Retina (tissue), 1 donor: ENCODE measurements around the gene SRRD.
"Not testable (repeated sequence)": the region's sequence is repeated elsewhere in the genome, so short reads cannot be mapped to it uniquely, and the experiment has no call there.

Experiments used
- DNase-seq: peaks from one replicate; pipeline ENCODE4 v3.0.0-alpha.2; 2016

SRRD gene

DNA sequence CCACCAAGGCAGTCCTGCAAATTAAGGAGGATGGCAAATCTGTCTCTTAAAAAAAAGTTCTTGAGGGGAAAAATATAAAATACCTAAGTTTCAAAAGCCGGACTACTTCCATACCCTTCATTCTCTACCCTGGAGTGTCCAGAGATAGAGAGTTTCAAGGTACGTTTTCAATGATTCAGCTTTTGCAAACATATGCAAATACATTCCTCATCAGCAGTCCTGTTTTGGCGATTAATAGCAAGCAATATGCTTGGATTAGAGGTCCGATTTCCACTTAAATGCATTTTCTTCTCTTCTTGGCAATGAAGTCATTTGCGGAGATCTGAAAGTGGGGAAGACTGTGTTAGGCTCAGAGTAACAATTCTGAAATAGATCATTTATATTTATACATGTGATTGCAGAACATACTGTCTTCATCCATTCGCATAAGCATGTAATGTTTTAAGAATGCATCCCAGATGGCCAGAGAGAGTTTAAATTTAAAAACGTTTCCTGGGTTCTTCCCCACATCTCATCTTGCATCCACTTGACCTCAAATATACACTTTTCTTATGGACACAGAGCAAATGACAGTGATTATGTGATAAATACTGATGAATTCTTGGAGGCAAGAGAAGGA is 42.4 kb downstream of the SRRD start:
- no peak for DNase-seq

DNA sequence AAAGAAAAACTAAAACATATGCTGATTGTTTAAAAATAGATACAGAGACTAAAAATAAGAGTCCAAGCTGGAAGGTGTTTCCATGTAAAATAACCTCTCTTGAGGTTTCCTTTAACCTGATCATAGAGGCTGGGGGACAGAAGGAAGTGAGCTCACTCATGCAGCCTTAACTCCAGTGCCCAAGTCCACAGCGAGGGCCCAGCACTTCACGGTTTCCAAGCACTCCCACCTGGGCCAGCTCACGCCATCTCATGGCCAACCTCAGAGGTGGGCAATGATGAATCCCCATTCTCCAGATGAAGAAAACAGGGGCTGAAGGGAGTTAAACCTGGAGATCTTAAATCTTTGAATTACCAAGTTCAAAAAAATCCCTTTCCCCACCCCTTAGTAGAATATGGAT is 43.5 kb downstream of the SRRD start:
- no peak for DNase-seq

DNA sequence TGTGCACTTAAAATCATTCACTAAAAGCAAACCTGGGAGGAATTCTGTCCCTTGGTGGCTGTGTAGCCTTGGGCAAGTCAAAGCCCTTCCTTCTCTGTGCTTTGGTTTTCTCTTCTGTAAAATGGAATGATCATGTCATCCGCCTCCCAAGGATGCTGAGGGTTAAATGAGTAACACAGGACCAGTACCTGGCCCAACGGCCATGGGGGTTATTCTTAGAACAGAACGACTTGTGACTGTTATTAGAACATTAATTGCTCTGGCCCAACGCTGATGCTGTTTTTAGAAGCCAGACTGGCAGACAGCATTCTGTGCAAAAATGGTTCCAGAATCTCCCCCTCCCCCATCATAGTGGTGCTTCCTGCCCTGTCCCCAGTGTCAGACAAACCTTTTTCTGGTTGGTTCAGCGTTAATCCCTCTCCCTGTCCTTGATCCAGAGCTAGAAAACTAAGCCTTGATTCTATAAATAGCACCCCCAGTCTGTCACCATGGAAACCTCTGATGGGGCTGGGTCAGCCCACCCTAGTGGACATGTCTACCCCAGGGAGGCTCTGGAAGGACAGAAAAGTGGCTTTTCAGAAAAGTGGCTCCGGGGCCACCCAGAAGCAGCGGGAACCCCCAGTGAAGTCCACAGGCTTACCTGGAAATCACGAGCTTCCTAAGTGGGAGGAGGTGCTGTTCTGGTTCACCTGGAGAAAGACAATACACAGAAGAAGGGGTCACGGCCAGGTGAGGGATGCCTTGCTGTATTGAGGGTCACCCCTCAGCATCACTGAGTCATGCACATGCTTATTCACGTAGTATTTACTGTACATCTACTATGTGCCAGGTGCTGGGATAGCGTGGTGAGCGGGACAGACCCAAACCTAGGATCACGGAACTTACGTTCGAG is 44.1 kb downstream of the SRRD start:
- peak; percentile 3 for DNase-seq

DNA sequence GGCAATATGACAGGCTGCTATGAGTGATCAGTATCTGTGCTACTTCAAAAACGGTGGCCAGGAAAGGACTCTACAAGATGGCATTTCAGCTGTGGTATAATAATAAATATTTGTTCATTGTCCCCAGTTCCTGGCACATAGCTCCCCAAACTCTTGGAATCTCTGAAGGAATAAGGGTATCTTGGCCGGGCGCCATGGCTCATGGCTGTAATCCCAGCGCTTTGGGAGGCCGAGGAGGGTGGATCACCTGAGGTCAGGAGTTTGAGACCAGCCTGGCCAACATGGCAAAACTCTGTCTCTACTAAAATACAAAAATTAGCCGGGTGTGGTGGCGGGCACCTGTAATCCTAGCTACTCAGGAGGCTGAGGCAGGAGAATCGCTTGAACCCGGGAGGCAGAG is 44.8 kb downstream of the SRRD start:
- not testable (repeated sequence) for DNase-seq

DNA sequence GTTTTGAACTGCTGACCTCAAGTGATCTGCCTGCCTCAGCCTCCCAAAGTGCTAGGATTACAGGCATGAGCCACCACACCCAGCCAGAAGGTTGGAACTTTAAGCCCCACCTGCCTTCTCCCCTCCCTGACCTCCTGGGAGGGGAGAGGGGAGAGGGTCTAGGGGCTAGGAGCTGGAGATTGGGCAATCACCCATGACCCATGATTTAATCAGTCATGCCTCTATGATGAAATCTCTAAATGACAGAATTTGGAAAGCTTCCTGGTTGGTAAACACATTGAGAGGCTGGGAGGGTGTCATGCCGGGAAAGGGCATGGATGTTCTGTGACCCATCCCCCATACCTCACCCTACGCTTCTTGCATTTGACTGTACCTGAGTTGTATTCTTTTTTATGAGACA is 45.7 kb downstream of the SRRD start:
- no peak for DNase-seq

DNA sequence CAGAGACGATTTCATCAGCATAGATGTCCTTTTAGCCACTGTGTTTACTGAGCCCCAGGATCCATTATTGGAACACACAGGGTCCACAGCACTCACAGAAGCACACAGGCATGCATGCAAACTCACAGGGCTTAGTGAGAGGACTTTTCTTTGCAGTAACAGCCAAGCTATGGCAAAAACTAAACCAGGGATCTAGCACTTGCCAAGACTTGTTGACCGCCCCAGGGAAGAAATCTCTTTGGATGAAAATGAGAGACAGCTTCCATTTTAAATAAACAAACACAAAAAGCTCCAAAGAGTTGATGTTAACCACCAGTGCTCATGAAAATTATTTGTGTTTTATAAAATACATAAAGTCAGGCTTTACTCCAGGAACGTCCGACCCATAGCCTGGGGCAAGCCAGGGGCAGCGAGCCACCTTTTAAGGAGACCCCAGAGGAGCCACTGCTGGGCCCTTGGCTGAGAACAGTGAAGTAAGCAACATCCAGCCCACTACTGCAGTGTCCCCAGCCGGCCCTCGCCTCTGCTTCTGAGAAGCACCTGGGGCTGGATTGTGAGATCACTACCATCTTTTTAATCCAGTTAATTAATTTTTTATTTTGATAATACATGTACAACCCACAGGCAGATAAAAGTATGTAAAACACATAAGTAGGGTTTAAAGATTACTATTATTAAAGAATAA is 50.6 kb downstream of the SRRD start:
- DNase-seq = no peak

DNA sequence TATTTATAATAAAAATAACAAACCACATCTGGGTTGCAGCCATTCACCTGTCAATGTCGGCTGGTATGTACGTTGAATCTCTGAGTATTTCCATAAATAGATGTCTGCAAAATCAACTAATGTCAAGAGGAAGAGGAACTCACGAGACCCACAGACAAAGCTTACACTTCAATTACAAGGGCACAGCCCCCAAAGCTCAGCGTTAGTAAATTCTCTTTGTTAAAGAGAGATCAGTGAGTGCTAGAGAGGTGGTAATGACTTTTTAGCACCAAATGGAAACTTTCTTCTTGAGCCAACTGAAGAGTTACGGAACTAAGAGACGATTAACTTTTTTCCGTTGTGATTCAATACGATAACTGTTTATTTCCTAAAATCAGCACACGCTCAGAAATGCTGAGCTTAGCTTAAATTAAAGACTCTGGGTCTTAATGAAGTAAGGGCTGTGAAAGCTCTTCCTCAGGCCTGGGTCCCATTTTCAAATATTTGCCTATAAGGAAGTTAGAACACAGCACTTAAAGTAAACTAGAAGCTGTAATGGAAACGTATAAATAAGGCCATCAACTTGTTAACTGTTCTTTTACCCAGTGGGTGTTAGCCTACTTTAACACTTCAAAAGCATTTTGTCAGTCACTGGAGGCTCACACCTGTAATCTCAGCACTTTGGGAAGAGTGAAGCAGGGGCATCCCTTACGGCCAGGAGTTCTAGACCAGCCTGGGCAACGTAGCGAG is 51.4 kb downstream of the SRRD start:
- DNase-seq = no peak

DNA sequence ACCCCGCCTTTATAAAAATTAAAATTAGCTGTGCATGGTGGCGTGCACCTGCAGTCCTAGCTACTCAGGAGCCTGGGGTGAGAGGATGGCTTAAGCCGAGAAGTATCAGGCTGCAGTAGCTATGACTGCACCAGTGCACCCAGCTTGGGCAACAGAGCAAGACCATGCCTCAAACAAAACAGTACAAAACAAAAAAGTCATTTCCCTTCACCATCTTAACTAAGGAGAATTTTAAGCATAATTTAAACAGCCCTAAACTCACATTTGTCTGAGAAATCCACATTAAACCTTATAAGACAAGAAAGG is 51.9 kb downstream of the SRRD start:
- DNase-seq = no peak

DNA sequence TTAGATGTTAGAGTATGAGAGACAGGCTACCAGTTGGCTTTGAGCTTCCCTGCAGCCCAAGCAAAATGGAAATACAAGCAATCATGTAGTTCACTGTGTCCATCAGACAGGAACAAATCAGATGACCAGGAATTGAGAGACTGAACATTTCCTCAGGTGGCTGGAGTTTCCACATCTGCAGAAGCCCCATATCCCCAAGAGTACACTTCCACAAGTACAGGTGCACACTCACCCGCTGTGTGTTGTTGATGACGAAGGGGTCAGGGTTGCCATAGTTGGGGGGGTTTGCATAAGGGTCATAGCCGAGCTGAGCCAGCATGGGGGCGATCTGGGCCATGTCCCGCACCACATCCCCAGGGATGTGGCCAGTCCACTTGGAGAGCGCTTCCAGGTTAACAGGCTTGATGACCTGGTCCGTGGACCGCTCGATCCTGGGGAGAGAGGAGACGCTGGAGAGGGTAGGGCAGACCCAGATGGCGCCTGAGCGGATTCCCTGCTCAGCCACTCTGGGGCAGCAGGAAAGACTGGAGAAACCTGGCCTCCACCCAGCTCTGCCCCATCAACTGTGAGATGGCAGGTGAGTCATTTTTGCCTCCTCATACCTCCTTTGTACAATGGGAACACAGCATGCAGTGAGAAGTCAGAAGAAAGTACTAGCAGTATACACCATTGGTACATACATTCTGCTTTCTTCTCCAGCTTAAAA is 52.5 kb downstream of the SRRD start:
- DNase-seq = no peak

DNA sequence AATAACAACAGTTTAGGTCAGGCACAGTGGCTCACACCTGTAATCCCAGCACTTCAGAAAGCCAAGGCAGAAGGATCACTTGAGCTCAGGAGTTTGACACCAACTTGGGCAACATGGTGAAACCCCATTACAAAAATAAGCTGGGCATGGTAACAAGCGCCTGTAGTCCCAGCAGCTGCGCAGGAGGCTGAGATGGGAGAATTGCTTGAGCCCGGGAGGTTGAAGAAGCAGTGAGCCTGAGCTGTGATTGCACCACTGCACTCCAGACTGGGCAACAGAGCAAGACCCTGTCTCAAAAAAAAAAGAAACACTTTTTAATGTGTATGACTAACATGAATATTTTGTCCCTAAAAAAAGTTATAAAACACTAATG is 53.1 kb downstream of the SRRD start:
- no peak for DNase-seq

DNA sequence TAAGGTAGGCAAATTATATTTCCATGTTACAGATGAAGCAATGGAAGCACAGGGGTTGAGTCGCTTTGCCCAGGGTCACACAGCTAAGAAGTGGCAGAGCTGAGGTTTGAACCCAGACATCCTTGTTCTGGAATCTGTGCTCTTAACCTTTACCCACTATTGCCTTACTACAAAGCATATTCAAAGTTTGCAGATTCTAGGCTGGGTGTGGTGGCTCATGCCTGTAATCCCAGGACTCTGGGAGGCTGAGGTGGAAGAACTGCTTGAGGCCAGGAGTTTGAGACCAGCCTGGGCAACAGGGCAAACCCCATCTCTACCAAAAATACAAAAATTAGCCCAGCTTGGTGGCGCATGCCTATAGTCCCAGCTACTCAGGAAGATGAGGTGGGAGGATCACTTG is 56.4 kb downstream of the SRRD start:
- DNase-seq = no peak

DNA sequence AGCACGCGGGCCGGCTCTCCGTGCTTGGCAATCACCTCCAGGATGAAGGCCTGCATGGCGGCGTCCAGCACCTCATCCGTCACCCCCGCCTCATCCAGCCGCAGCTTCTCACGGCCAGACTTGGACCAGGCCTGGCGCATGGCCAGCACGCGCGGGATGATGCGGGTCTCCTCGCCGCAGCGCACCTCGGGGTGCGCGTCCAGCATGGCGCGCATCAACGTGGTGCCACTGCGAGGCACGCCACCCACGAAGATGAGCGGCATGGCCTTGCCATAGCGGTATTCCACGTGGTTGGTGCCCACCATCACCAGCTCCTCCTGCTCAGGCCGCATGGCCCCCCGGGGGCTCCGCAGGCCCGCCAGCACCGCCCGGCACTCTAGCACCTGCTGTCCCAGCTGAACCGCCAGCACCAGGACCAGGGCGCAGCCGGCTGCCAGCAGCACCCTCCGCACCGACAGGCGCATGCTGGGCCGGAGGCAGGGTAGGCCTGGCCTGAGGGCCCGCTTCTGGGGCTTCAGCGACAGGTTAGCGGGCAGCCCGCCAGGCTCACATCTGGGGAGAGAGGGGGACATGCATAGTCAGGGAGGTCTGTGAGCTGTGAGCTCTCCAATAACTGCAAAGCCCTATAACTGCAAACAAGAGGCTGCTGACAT is 57.6 kb downstream of the SRRD start:
- DNase-seq = no peak

DNA sequence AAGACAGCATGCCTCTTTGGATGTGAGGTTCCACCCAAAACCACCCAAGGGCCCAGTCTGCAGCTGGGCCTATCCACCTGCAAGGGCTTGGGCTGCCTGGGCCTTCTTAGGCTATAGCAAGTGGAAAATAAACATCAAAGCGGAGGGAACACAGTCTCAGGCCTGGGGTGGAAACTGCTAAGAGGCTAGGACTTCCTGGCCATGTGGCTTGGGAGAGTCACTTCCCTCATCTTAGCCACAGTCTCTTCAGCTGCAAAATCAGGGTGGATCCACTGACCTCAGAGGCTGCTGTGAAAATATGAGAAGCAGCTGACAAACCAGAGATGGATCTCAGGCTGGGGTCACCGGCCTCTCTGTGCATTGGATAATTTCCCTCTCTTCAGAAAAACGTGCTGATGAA is 59.2 kb downstream of the SRRD start:
- no peak for DNase-seq
